Lower lobe of right lung (tissue), 2 donors: ENCODE measurements around the gene RAB11FIP3. TPM values are rescaled to one million over a fixed set of nuclear protein-coding genes. Genes with fewer than 3 reads are reported as not detected.

Experiments used
- ATAC-seq, 2 donors: fragments of 200-7000 bp; cut with Tn5 transposase; one replicate each; pipeline ENCODE4 v1.9.1; 2020 to 2022; ENCODE audit warnings: mild to moderate bottlenecking in 2 of 2, moderate library complexity in 2 of 2
- DNase-seq: peaks from one replicate; pipeline ENCODE4 v3.0.0-alpha.2; 2020
- H3K27ac ChIP-seq: fragments of 200-600 bp; one replicate; pipeline ENCODE4 v1.8.0; 2022
- H3K27me3 ChIP-seq: fragments of 200-600 bp; one replicate; pipeline ENCODE4 v1.8.0; 2022; ENCODE audit warnings: low read depth
- H3K36me3 ChIP-seq: fragments of 200-600 bp; one replicate; pipeline ENCODE4 v1.8.0; 2022; ENCODE audit warnings: mild to moderate bottlenecking
- H3K4me1 ChIP-seq: fragments of 200-600 bp; one replicate; pipeline ENCODE4 v1.8.0; 2022
- H3K4me3 ChIP-seq: fragments of 200-600 bp; one replicate; pipeline ENCODE4 v1.8.0; 2022; ENCODE audit warnings: mild to moderate bottlenecking
- H3K9me3 ChIP-seq: fragments of 200-600 bp; one replicate; pipeline ENCODE4 v1.8.0; 2022
- CTCF ChIP-seq: fragments of 200-600 bp; IDR thresholded peaks from one replicate; pipeline ENCODE4 v1.8.0; 2022; ENCODE audit warnings: antibody characterized with exemption, mild to moderate bottlenecking
- intact Hi-C: fragments of 100-400 bp; cut with DNase I; formaldehyde crosslinking; loops from one replicate; pipeline ENCODE4 v1.11.0; 2022
- total RNA-seq: library from RNA; stranded (reverse); fragmentation: NEBNext Ultra II Directional; extraction: Animal tissue kit (Norgen Biotek cat#: 25700); gene quantifications from one replicate; pipeline ENCODE4 v1.2.1, GENCODE V29; 2021
- donor health status: DM: no; HTN: yes; CAD: no; lungs with severe emphysema.

The RAB11FIP3 gene
- total RNA-seq, 1 donor from 2014 or later = 32.2 TPM

DNA sequence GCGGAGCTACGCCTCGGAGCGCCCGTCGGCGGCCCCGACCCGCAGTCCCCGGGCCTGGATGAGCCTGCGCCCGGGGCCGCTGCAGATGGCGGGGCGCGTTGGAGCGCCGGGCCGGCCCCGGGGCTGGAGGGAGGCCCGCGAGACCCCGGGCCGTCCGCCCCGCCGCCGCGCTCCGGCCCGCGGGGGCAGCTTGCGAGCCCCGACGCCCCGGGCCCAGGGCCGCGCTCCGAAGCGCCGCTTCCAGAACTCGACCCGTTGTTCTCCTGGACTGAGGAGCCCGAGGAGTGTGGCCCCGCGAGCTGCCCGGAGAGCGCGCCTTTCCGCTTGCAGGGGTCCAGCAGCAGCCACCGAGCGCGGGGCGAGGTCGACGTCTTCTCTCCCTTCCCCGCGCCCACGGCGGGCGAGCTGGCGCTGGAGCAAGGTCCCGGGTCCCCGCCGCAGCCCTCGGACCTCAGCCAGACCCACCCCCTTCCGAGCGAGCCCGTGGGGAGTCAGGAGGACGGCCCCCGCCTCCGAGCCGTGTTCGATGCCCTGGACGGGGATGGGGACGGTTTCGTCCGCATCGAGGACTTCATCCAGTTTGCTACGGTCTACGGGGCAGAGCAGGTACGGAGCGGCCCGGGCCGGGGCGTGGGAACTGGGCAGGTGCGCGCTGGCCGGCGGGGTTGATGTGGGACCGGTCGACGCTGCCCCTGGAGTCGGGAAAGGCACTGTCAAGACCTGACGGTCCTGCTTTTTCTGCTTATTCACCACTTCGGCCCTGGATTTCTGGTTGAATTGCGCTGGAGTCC, 861 bp downstream of the RAB11FIP3 start:
- TF ChIP-seq CTCF = no peak
- peaks cover 36% of the 10 kb centered on the region for H3K4me1 ChIP-seq
- no peak for ATAC-seq
- H3K4me3 ChIP-seq = peak overlapping the region; percentile 78
- DNase-seq = no peak
- no peak overlapping the region for H3K27ac ChIP-seq
- H3K9me3 ChIP-seq = no peaks in the 10 kb centered on the region
- intact Hi-C loops = no loop called here
- H3K36me3 ChIP-seq = no peaks in the 10 kb centered on the region
- H3K27me3 ChIP-seq = no peaks in the 10 kb centered on the region

GRCh38 chr16:426906-427249, 1.4 kb downstream of the RAB11FIP3 start:
- TF ChIP-seq CTCF = no peak
- Histone ChIP-seq H3K27ac (no peak overlapping the region), H3K4me3 (peak overlapping the region; percentile 78), H3K36me3 (no peaks in the 10 kb centered on the region), H3K4me1 (peaks cover 36% of the 10 kb centered on the region), H3K27me3 (no peaks in the 10 kb centered on the region), H3K9me3 (no peaks in the 10 kb centered on the region)
- no peak for ATAC-seq
- intact Hi-C loops = no loop called here
- no peak for DNase-seq

- Histone ChIP-seq H3K36me3 (no peaks in the 10 kb centered on the region), H3K27me3 (no peaks in the 10 kb centered on the region), H3K27ac (no peak overlapping the region), H3K4me1 (peaks cover 36% of the 10 kb centered on the region), H3K4me3 (peak overlapping the region; percentile 78), H3K9me3 (no peaks in the 10 kb centered on the region)
- DNase-seq (no peak), ATAC-seq (no peak)
- TF ChIP-seq CTCF = no peak
- intact Hi-C loops = no loop called here
These were observed 1.8 kb downstream of the RAB11FIP3 start for GRCh38 chr16:427250-427649.

DNA sequence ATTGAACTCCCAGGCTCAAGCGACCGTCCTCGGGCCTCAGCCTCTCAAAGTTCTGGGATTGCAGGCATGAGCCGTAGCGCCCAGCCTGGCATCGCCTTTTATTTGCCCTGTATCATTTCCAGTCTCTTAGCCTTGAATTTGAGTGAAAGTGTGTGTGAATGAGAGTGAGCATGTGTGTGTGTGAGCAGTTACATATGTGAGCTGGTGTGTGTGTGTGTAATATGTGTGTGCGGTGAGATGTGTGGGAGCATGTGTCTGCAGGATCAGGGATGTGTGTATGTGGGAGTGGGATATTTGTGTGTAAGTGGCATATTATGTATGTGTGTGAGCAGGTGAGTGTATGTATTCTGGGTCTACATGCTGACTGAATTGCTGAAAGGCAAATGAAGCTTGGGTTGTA, 5.5 kb downstream of the RAB11FIP3 start:
- no peaks in the 10 kb centered on the region for H3K27me3 ChIP-seq
- no peak overlapping the region for H3K27ac ChIP-seq
- H3K4me1 ChIP-seq = peaks cover 22% of the 10 kb centered on the region
- no peaks in the 10 kb centered on the region for H3K9me3 ChIP-seq
- no peak overlapping the region for H3K4me3 ChIP-seq
- peaks cover 3% of the 10 kb centered on the region for H3K36me3 ChIP-seq
- DNase-seq = no peak
- intact Hi-C loops = no loop called here
- no peak for ATAC-seq
- no peak for TF ChIP-seq CTCF

GRCh38 chr16:440627-441026, 15.2 kb downstream of the RAB11FIP3 start:
- Histone ChIP-seq H3K4me1 (no peaks in the 10 kb centered on the region), H3K27ac (no peak overlapping the region), H3K27me3 (no peaks in the 10 kb centered on the region), H3K9me3 (no peaks in the 10 kb centered on the region), H3K36me3 (no peaks in the 10 kb centered on the region), H3K4me3 (no peak overlapping the region)
- DNase-seq = no peak
- TF ChIP-seq CTCF = no peak
- intact Hi-C loops = no loop called here
- ATAC-seq = no peak
